Measurements from ENCODE around the gene TSPAN31. TPM values are rescaled to one million over a fixed set of nuclear protein-coding genes. Genes with fewer than 3 reads are reported as not detected.

The TSPAN31 gene
- total RNA-seq, 4 donors from 2014 or later, result 25.5 to 58.9 (median 32.2) TPM

- H3K4me1 ChIP-seq, result peaks cover 13 to 15% of the 10 kb centered on the region in 2 donors
- H3K9me3 ChIP-seq, result no peaks in the 10 kb centered on the region
- no peak overlapping the region for H3K27ac ChIP-seq
- DNase-seq (no peak), ATAC-seq (no peak)
- peaks cover 2 to 12% (median 10%) of the 10 kb centered on the region in 3 donors for H3K27me3 ChIP-seq
- peaks cover 0 to 21% of the 10 kb centered on the region in 2 donors for H3K36me3 ChIP-seq
- in situ Hi-C loops (cut with MboI; ENCODE audit: low sequenced_read_pairs in 4 of 4) (no loop called here), intact Hi-C loops (cut with DNase I; ENCODE audit: low total_unique reads) (no loop called here)
- TF ChIP-seq POLR2A (IDR thresholded peaks at IDR 0.05) (no peak), CTCF (IDR thresholded peaks at IDR 0.05 in 4 of 5, conservative IDR thresholded peaks at IDR 0.05 in 1 of 5) (no peak)
- no peak overlapping the region for H3K4me3 ChIP-seq
Measured at GRCh38 chr12:57757771-57758170, 12.9 kb downstream of the TSPAN31 start.

GRCh38 chr12:57758552-57759359 is 13.9 kb downstream of the TSPAN31 start:
- in situ Hi-C loops (cut with MboI; ENCODE audit: low sequenced_read_pairs in 4 of 4), result no loop called here
- Histone ChIP-seq H3K27me3 (peaks cover 12 to 22% (median 20%) of the 10 kb centered on the region in 3 donors), H3K4me3 (no peak overlapping the region), H3K27ac (no peak overlapping the region), H3K9me3 (no peaks in the 10 kb centered on the region), H3K4me1 (peaks cover 12 to 13% of the 10 kb centered on the region in 2 donors), H3K36me3 (peaks cover 0 to 21% of the 10 kb centered on the region in 2 donors)
- ATAC-seq, result no peak
- TF ChIP-seq CTCF (IDR thresholded peaks at IDR 0.05 in 4 of 5, conservative IDR thresholded peaks at IDR 0.05 in 1 of 5) (no peak), POLR2A (IDR thresholded peaks at IDR 0.05) (no peak)
- DNase-seq, result no peak
- intact Hi-C loops (cut with DNase I; ENCODE audit: low total_unique reads), result no loop called here

GRCh38 chr12:57759360-57759980 is 14.6 kb downstream of the TSPAN31 start:
- H3K27ac ChIP-seq, result no peak overlapping the region
- intact Hi-C loops (cut with DNase I; ENCODE audit: low total_unique reads) (no loop called here), in situ Hi-C loops (cut with MboI; ENCODE audit: low sequenced_read_pairs in 4 of 4) (no loop called here)
- peaks cover 0 to 21% of the 10 kb centered on the region in 2 donors for H3K36me3 ChIP-seq
- peak in 2 of 5 experiments; percentile 10 to 45 for TF ChIP-seq CTCF (IDR thresholded peaks at IDR 0.05 in 4 of 5, conservative IDR thresholded peaks at IDR 0.05 in 1 of 5)
- TF ChIP-seq POLR2A (IDR thresholded peaks at IDR 0.05), result no peak
- no peak overlapping the region for H3K4me3 ChIP-seq
- ATAC-seq (no peak), DNase-seq (no peak)
- H3K9me3 ChIP-seq, result no peaks in the 10 kb centered on the region
- H3K27me3 ChIP-seq, result peaks cover 19 to 29% (median 27%) of the 10 kb centered on the region in 3 donors
- peaks cover 10 to 11% of the 10 kb centered on the region in 2 donors for H3K4me1 ChIP-seq

GRCh38 chr12:57760347-57760982 is 15.6 kb downstream of the TSPAN31 start:
- Histone ChIP-seq H3K27ac (no peak overlapping the region), H3K4me3 (no peak overlapping the region), H3K4me1 (peaks cover 13 to 16% of the 10 kb centered on the region in 2 donors), H3K36me3 (peaks cover 0 to 21% of the 10 kb centered on the region in 2 donors), H3K27me3 (peaks cover 29 to 39% (median 37%) of the 10 kb centered on the region in 3 donors), H3K9me3 (no peaks in the 10 kb centered on the region)
- TF ChIP-seq CTCF (IDR thresholded peaks at IDR 0.05 in 4 of 5, conservative IDR thresholded peaks at IDR 0.05 in 1 of 5), result no peak
- in situ Hi-C loops (cut with MboI; ENCODE audit: low sequenced_read_pairs in 4 of 4) (no loop called here), intact Hi-C loops (cut with DNase I; ENCODE audit: low total_unique reads) (no loop called here)
- ATAC-seq (no peak), DNase-seq (no peak)
